Measurements from ENCODE around the gene FUT6.

DNA sequence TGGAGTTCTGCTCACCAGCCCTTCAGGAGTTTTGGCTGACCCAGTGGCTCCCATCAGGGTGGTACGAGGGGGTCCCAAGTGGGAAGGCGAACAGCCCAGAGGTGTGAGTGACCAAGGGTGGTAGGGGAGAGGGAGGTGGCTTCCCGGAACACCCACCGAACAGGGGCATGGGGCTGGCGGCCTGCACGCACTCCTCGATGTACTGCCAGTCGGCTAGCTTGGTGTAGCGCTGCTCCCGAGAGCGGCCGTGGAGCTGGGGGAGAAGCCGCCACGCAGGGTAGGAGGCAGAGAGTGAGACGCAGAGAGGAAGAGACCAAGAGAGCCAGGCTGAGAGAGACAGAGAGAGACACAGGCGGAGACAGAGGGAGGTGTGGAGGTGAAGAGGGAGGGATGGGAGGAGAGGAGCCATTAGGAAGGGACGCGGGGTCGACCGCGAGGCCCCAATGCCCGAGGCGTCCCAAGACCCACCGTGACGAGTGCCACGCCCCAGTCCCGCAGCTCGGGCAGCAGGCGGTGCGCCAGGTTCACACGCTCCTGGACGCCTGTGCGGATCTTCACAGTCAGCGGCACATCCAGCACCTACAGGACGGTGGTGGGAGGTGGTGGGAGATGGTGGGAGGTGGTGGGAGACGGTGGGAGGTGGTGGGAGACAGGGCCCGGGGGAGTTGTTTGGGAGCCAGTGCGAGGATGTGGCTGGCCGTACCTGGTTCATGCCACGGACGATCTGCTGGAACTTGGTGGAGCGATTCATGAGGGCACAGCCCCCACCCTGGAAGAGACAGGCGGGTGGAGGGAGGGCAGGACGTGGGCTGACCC, 52.7 kb downstream of the FUT6 start:
- TF ChIP-seq CTCF (IDR thresholded peaks at IDR 0.05), result no peak
- TF ChIP-seq POLR2AphosphoS5 (IDR thresholded peaks at IDR 0.05), result no peak
- no peak for TF ChIP-seq POLR2A (IDR thresholded peaks at IDR 0.05)
